SK-N-MC (cell line): ENCODE measurements around the gene HBZ.
"Not testable (repeated sequence)": the region's sequence is repeated elsewhere in the genome, so short reads cannot be mapped to it uniquely, and the experiment has no call there.

Experiments used
- DNase-seq: peaks from one replicate; pipeline ENCODE4 v3.0.0-alpha.2; 2011; ENCODE audit warnings: low read depth, low spot score
- H3K27ac ChIP-seq: fragments of 200-600 bp; sonication (generic); 2 replicates; pipeline ENCODE4 v1.5.1; 2016; ENCODE audit warnings: mixed run types
- H3K36me3 ChIP-seq: fragments of 200-600 bp; sonication (generic); 2 replicates; pipeline ENCODE4 v1.6.1; 2017; ENCODE audit warnings: antibody characterized with exemption, low read length, mixed read lengths; ENCODE audit not compliant: insufficient read depth
- H3K4me3 ChIP-seq: fragments of 200-600 bp; sonication (generic); 2 replicates; pipeline ENCODE4 v1.5.1; 2016
- H3K9ac ChIP-seq: fragments of 200-600 bp; sonication (generic); 2 replicates; pipeline ENCODE4 v1.8.0; 2017; ENCODE audit warnings: mixed run types, mixed read lengths; ENCODE audit not compliant: insufficient read length
- H3K9me3 ChIP-seq: fragments of 200-600 bp; sonication (generic); 2 replicates; pipeline ENCODE4 v1.6.1; 2017; ENCODE audit warnings: low read depth, mild to moderate bottlenecking, antibody characterized with exemption, low read length, moderate library complexity, mixed read lengths
- EZH2 ChIP-seq: fragments of 200-600 bp; sonication (generic); IDR thresholded peaks from one replicate; pipeline ENCODE4 v1.6.1; 2017; ENCODE audit warnings: antibody characterized with exemption
- FOXP2 ChIP-seq: optimal IDR thresholded peaks from 2 replicates; pipeline ENCODE3; 2011; ENCODE audit warnings: mild to moderate bottlenecking, moderate library complexity; ENCODE audit not compliant: insufficient read depth; ENCODE audit errors: extremely low read length, control extremely low read depth
- POLR2AphosphoS5 ChIP-seq: IDR thresholded peaks from 2 replicates; pipeline ENCODE4 v1.6.1; 2012; ENCODE audit warnings: mild to moderate bottlenecking, low read depth, low read length, borderline replicate concordance

The HBZ gene

DNA sequence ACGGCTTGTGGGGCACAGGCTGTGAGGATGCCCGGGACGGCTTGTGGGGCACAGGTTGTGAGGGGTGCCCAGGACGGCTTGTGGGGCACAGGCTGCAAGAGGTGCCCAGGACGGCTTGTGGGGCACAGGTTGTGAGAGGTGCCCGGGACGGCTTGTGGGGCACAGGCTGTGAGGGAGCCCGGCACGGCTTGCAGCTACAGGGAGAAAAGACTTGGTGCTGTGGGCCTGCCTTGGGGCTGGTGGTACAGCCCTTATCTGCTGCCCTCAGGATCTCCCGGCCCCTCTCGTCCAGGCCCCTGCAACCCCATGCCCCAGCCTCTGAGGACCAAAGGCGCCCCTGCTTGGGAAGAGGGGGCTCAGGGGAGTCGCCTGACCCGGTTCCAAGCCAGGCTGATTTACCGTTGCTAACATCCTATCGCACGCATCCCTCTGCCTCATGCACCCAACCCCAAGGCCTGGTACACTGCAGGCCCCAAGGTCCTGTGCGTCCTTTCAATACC lies 8.3 kb downstream of the HBZ start:
- no peak overlapping the region for H3K4me3 ChIP-seq
- no peaks in the 10 kb centered on the region for H3K36me3 ChIP-seq
- no peak for DNase-seq
- no peaks in the 10 kb centered on the region for H3K9me3 ChIP-seq
- no peak for TF ChIP-seq EZH2
- TF ChIP-seq POLR2AphosphoS5 = no peak
- TF ChIP-seq FOXP2 = no peak
- H3K27ac ChIP-seq = no peak overlapping the region
- no peak overlapping the region for H3K9ac ChIP-seq

DNA sequence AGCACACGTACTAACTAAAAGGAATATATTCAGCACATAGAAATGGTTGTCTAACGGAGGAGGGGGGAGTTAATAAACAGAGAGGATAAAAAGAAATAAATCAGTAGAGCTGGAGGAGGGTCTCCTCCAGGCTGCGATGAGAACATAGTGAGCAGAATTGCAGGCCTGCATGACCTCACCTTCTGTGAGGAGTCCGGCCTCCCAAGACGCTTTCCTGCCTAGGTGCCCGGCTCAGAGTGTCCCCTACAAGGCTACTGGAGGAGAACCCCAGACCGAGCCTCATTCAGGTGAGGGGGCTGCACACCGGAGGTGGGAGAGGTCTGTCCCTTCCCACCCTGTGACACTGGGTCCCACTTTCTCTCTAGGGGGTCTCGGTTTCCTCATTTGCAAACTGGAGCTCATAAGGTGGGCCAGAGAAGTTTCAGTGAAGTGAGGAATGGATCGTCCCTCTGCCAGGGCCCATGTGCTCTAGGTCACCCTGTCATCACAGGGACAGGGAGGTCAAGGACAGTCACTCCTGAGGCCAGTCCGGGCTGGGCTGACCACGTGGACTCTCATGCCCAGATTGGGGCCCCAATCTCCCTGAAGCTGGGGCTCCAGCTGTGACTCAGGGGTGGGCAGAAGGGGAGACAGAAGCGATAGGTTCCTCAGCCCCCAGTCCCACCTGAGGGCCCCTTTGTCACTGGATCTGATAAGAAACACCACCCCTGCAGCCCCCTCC lies 10.0 kb downstream of the HBZ start:
- Histone ChIP-seq H3K27ac (no peak overlapping the region), H3K4me3 (no peak overlapping the region), H3K9ac (no peak overlapping the region), H3K9me3 (no peaks in the 10 kb centered on the region), H3K36me3 (no peaks in the 10 kb centered on the region)
- TF ChIP-seq EZH2 = no peak
- no peak for TF ChIP-seq FOXP2
- no peak for TF ChIP-seq POLR2AphosphoS5
- DNase-seq = no peak

- H3K9me3 ChIP-seq, H3K36me3 ChIP-seq, DNase-seq, H3K9ac ChIP-seq, H3K27ac ChIP-seq, H3K4me3 ChIP-seq: not testable (repeated sequence)
These were observed 10.7 kb downstream of the HBZ start for GRCh38 chr16:163139-163538.

DNA sequence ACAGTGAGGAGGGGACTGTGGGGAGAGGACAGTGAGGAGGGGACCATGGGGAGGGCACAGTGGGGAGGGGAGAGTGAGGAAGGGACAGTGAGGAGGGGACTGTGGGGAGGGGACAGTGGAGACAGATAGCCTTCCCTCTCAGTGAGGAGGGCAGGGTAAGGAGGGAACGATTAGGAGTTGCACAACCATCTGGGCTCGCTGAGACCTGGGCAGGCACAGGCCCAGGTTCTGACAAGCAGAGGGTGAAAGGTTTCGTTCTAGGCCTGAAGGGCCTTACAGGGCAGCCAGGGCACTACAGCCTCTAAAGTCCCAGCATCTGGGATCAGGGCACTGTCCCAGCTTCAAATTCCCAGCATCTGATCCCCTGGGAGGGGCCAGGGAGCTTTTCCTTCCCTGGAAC lies 11.3 kb downstream of the HBZ start:
- H3K9me3 ChIP-seq, DNase-seq, H3K36me3 ChIP-seq, H3K27ac ChIP-seq, H3K4me3 ChIP-seq, H3K9ac ChIP-seq: not testable (repeated sequence)

GRCh38 chr16:164134-164823 lies 11.8 kb downstream of the HBZ start:
- H3K36me3 ChIP-seq, H3K27ac ChIP-seq, H3K9ac ChIP-seq, H3K4me3 ChIP-seq, DNase-seq, H3K9me3 ChIP-seq: not testable (repeated sequence)

- Histone ChIP-seq H3K36me3 (no peaks in the 10 kb centered on the region), H3K9me3 (no peaks in the 10 kb centered on the region), H3K9ac (no peak overlapping the region), H3K4me3 (peak overlapping the region; percentile 60), H3K27ac (no peak overlapping the region)
- TF ChIP-seq EZH2 = no peak
- DNase-seq = no peak
These were observed 12.5 kb downstream of the HBZ start for GRCh38 chr16:164827-165538.

- TF ChIP-seq FOXP2 (no peak), EZH2 (no peak), POLR2AphosphoS5 (no peak)
- DNase-seq = no peak
- Histone ChIP-seq H3K4me3 (peak within 1 kb of the TSS; percentile 60), H3K9me3 (no peaks in the 10 kb centered on the region), H3K36me3 (no peaks in the 10 kb centered on the region), H3K9ac (no peak within 1 kb of the TSS), H3K27ac (no peak within 1 kb of the TSS)
These were observed 13.3 kb downstream of the HBZ start, which contains the start of gene HBM for GRCh38 chr16:165539-166374. HBM (plus strand) TSS chr16:165978; CDS start chr16:165998, 20 bp downstream.

- no peak overlapping the region for H3K27ac ChIP-seq
- TF ChIP-seq EZH2 (no peak), FOXP2 (no peak)
- no peak overlapping the region for H3K4me3 ChIP-seq
- DNase-seq = no peak
- no peaks in the 10 kb centered on the region for H3K36me3 ChIP-seq
- no peak overlapping the region for H3K9ac ChIP-seq
- H3K9me3 ChIP-seq = no peaks in the 10 kb centered on the region
These were observed 14.1 kb downstream of the HBZ start for GRCh38 chr16:166375-167121.
